Loucy (cell line): ENCODE data around the gene NR4A2.

Experiments
- H2AFZ ChIP-seq: fragments of 200-600 bp; sonication (generic); 2 replicates; pipeline ENCODE4 v1.6.0; 2016; ENCODE audit warnings: antibody characterized with exemption, mild to moderate bottlenecking, low read length, moderate library complexity
- H3F3A ChIP-seq: fragments of 200-600 bp; 2 replicates; pipeline ENCODE4 v1.6.0; 2016; ENCODE audit warnings: antibody characterized with exemption, low read depth, mild to moderate bottlenecking
- H3K27me3 ChIP-seq: fragments of 200-600 bp; sonication (generic); 2 replicates; pipeline ENCODE4 v1.6.1; 2014; ENCODE audit warnings: low read length, mild to moderate bottlenecking; ENCODE audit not compliant: insufficient read depth, poor library complexity, severe bottlenecking
- H3K36me3 ChIP-seq: fragments of 200-600 bp; sonication (generic); 2 replicates; pipeline ENCODE4 v1.6.1; 2016; ENCODE audit warnings: low read length; ENCODE audit not compliant: insufficient read depth
- H3K4me1 ChIP-seq: fragments of 200-600 bp; sonication (generic); 2 replicates; pipeline ENCODE4 v1.5.1; 2014; ENCODE audit warnings: low read length, mild to moderate bottlenecking; ENCODE audit not compliant: insufficient read depth, poor library complexity, severe bottlenecking
- H3K4me2 ChIP-seq: fragments of 200-600 bp; sonication (generic); 2 replicates; pipeline ENCODE4 v1.6.0; 2014; ENCODE audit warnings: antibody characterized with exemption, low read length, low read depth, mild to moderate bottlenecking; ENCODE audit not compliant: poor library complexity, severe bottlenecking
- H3K4me3 ChIP-seq: fragments of 200-600 bp; sonication (generic); 2 replicates; pipeline ENCODE4 v1.5.1; 2014; ENCODE audit warnings: low read length, mild to moderate bottlenecking, mixed read lengths; ENCODE audit not compliant: poor library complexity, severe bottlenecking
- H3K79me2 ChIP-seq: fragments of 200-600 bp; sonication (generic); 2 replicates; pipeline ENCODE4 v1.6.1; 2014; ENCODE audit warnings: low read length; ENCODE audit not compliant: insufficient read depth
- H3K9ac ChIP-seq: fragments of 200-600 bp; sonication (generic); 2 replicates; pipeline ENCODE4 v1.6.0; 2014; ENCODE audit warnings: mild to moderate bottlenecking, low read depth, low read length, moderate library complexity; ENCODE audit not compliant: poor library complexity, severe bottlenecking
- H3K9me2 ChIP-seq: fragments of 200-600 bp; sonication (generic); replicated peaks from 2 replicates; pipeline ENCODE4 v1.6.1; 2016; ENCODE audit warnings: low read depth, low read length, mixed read lengths
- H3K9me3 ChIP-seq: fragments of 200-600 bp; sonication (generic); 2 replicates; pipeline ENCODE4 v1.6.1; 2014; ENCODE audit warnings: mild to moderate bottlenecking, antibody characterized with exemption, low read length, low read depth; ENCODE audit not compliant: insufficient read depth
- H4K20me1 ChIP-seq: fragments of 200-600 bp; sonication (generic); 2 replicates; pipeline ENCODE4 v1.6.0; 2014; ENCODE audit warnings: antibody characterized with exemption, low read length, mild to moderate bottlenecking; ENCODE audit not compliant: insufficient read depth, poor library complexity, severe bottlenecking
- CTCF ChIP-seq: fragments of 200-600 bp; sonication (generic); conservative IDR thresholded peaks from 2 replicates; pipeline ENCODE4 v1.5.1; 2014; ENCODE audit warnings: mild to moderate bottlenecking, antibody characterized with exemption, low read length
- EZH2phosphoT487 ChIP-seq: fragments of 200-600 bp; IDR thresholded peaks from 2 replicates; pipeline ENCODE4 v1.6.1; 2018; ENCODE audit warnings: antibody characterized with exemption, mild to moderate bottlenecking, moderate library complexity, borderline replicate concordance

The NR4A2 gene

GRCh38 chr2:156311976-156312375 lies 20.5 kb downstream of the NR4A2 start:
- H3K9ac ChIP-seq: no peak overlapping the region

DNA sequence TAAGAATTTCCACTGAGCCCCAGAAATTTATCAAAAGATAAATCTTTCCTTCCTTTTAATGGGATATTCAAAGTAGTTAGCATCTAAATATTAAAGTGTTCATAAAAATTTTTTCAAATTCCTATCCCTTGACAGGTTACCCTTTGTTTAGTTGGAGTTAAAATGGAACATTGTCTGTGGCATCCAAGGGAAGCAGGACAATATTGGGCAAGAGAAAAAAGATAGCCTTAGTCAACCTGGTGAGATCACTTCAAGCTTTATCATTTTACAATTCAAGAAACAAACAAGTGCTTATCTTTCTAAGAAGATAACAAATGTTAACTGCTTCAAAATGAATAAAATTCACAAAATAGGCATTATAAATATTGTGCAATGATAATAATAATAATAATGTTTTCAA lies 21.7 kb downstream of the NR4A2 start:
- Histone ChIP-seq H3K4me1 (peaks cover 6% of the 10 kb centered on the region), H3K27me3 (no peaks in the 10 kb centered on the region), H3K9me3 (no peaks in the 10 kb centered on the region), H3K4me3 (no peak overlapping the region), H2AFZ (no peak overlapping the region), H3K9ac (no peak overlapping the region), H3K36me3 (no peaks in the 10 kb centered on the region), H3F3A (no peaks in the 10 kb centered on the region), H3K4me2 (no peak overlapping the region), H3K9me2 (no peaks in the 10 kb centered on the region), H4K20me1 (no peaks in the 10 kb centered on the region), H3K79me2 (no peaks in the 10 kb centered on the region)
- no peak for TF ChIP-seq EZH2phosphoT487
- no peak for TF ChIP-seq CTCF

More at GRCh38 chr2:156311976-156312375, 20.5 kb downstream of the NR4A2 start:
- Histone ChIP-seq H3F3A (no peaks in the 10 kb centered on the region), H3K4me2 (no peak overlapping the region), H3K27me3 (no peaks in the 10 kb centered on the region), H3K4me1 (peaks cover 6% of the 10 kb centered on the region), H3K36me3 (no peaks in the 10 kb centered on the region), H3K79me2 (no peaks in the 10 kb centered on the region), H3K4me3 (no peak overlapping the region), H3K9me3 (no peaks in the 10 kb centered on the region), H2AFZ (no peak overlapping the region), H4K20me1 (no peaks in the 10 kb centered on the region), H3K9me2 (no peaks in the 10 kb centered on the region)
- TF ChIP-seq EZH2phosphoT487 (no peak), CTCF (no peak)

DNA sequence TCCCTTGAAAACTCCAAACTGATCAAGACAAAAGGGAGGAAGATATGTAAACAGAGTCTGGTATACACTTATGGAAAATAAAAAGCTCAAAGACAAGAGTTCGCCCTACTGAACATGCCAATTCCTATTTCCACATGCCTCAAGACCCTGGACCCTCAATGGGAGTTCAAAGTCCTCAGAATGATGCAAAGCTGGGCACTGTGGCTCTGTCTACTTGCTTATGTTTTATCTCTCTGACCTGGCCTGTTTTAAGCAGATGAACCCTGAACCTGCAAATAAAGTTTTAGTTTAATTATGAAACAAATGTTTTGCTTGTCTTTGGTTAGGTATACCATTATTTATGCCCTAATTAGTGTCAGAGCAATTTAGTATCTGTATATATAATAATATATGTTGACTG lies 22.6 kb downstream of the NR4A2 start:
- no peak overlapping the region for H3K4me3 ChIP-seq
- H3K79me2 ChIP-seq: no peaks in the 10 kb centered on the region
- H2AFZ ChIP-seq: no peak overlapping the region
- H4K20me1 ChIP-seq: no peaks in the 10 kb centered on the region
- no peak overlapping the region for H3K9ac ChIP-seq
- no peaks in the 10 kb centered on the region for H3K27me3 ChIP-seq
- no peaks in the 10 kb centered on the region for H3K9me2 ChIP-seq
- no peak overlapping the region for H3K4me2 ChIP-seq
- TF ChIP-seq CTCF: no peak
- no peak for TF ChIP-seq EZH2phosphoT487
- no peaks in the 10 kb centered on the region for H3F3A ChIP-seq
- no peaks in the 10 kb centered on the region for H3K9me3 ChIP-seq
- peaks cover 6% of the 10 kb centered on the region for H3K4me1 ChIP-seq
- no peaks in the 10 kb centered on the region for H3K36me3 ChIP-seq
